ENCODE data around the gene SRSF4. TPM values are rescaled to one million over a fixed set of nuclear protein-coding genes. Genes with fewer than 3 reads are reported as not detected.

SRSF4 gene
- total and polyA plus RNA-seq, 4 donors = 56.7 to 69.3 (median 67.7) TPM

- WGBS, 2 donors = 81 to 88% methylated on average over 9 of the region's 9 CpGs
- TF ChIP-seq, protein P1, sequence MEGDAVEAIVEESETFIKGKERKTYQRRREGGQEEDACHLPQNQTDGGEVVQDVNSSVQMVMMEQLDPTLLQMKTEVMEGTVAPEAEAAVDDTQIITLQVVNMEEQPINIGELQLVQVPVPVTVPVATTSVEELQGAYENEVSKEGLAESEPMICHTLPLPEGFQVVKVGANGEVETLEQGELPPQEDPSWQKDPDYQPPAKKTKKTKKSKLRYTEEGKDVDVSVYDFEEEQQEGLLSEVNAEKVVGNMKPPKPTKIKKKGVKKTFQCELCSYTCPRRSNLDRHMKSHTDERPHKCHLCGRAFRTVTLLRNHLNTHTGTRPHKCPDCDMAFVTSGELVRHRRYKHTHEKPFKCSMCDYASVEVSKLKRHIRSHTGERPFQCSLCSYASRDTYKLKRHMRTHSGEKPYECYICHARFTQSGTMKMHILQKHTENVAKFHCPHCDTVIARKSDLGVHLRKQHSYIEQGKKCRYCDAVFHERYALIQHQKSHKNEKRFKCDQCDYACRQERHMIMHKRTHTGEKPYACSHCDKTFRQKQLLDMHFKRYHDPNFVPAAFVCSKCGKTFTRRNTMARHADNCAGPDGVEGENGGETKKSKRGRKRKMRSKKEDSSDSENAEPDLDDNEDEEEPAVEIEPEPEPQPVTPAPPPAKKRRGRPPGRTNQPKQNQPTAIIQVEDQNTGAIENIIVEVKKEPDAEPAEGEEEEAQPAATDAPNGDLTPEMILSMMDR (IDR thresholded peaks at IDR 0.05; ENCODE audit: control extremely low read depth, extremely low read depth) = no peak
- DNase-seq = no peak
- Histone ChIP-seq H3K4me3 (no peak overlapping the region), H3K27me3 (ENCODE audit: control insufficient read depth in 3 of 3, insufficient read depth in 3 of 3, low read length in 2 of 3) (no peaks in the 10 kb centered on the region), H3K9ac (ENCODE audit: insufficient read depth in 1 of 2, low read length in 2 of 2) (no peak overlapping the region), H3K4me1 (ENCODE audit: control insufficient read depth in 5 of 5, insufficient read depth in 5 of 5, low read length in 5 of 5) (peaks cover 0 to 8% (median 3%) of the 10 kb centered on the region in 5 donors), H3K27ac (ENCODE audit: low read depth in 1 of 2, low read length in 1 of 2) (no peak overlapping the region), H3K36me3 (ENCODE audit: control insufficient read depth in 4 of 4, insufficient read depth in 4 of 4, low read length in 4 of 4) (peaks cover 15 to 40% (median 29%) of the 10 kb centered on the region in 4 donors), H3K9me3 (ENCODE audit: control insufficient read depth in 4 of 4, insufficient read depth in 3 of 4, low read length in 3 of 4) (no peaks in the 10 kb centered on the region)
- no peak for ATAC-seq (ENCODE audit: insufficient read depth, low FRiP score)
Measured at GRCh38 chr1:29162476-29163138, 19.1 kb downstream of the SRSF4 start.

- Histone ChIP-seq H3K27ac (ENCODE audit: low read depth in 1 of 2, low read length in 1 of 2) (no peak overlapping the region), H3K36me3 (ENCODE audit: control insufficient read depth in 4 of 4, insufficient read depth in 4 of 4, low read length in 4 of 4) (peaks cover 15 to 42% (median 31%) of the 10 kb centered on the region in 4 donors), H3K4me1 (ENCODE audit: control insufficient read depth in 5 of 5, insufficient read depth in 5 of 5, low read length in 5 of 5) (peaks cover 4 to 12% (median 7%) of the 10 kb centered on the region in 5 donors), H3K9ac (ENCODE audit: insufficient read depth in 1 of 2, low read length in 2 of 2) (no peak overlapping the region), H3K27me3 (ENCODE audit: control insufficient read depth in 3 of 3, insufficient read depth in 3 of 3, low read length in 2 of 3) (no peaks in the 10 kb centered on the region), H3K9me3 (ENCODE audit: control insufficient read depth in 4 of 4, insufficient read depth in 3 of 4, low read length in 3 of 4) (no peaks in the 10 kb centered on the region), H3K4me3 (no peak overlapping the region)
- DNase-seq = no peak
- TF ChIP-seq, protein P1 (IDR thresholded peaks at IDR 0.05; ENCODE audit: control extremely low read depth, extremely low read depth) = no peak
- WGBS, 2 donors = 46 to 48% methylated on average over 4 of the region's 4 CpGs
- ATAC-seq (ENCODE audit: insufficient read depth, low FRiP score) = no peak
Measured at GRCh38 chr1:29162025-29162424, 19.7 kb downstream of the SRSF4 start.

GRCh38 chr1:29159773-29160172 lies 21.9 kb downstream of the SRSF4 start:
- H3K27me3 ChIP-seq (ENCODE audit: control insufficient read depth in 3 of 3, insufficient read depth in 3 of 3, low read length in 2 of 3) = no peaks in the 10 kb centered on the region
- 45 to 58% methylated on average over 3 of the region's 3 CpGs for WGBS, 2 donors
- ATAC-seq (ENCODE audit: insufficient read depth, low FRiP score) = no peak
- no peak for DNase-seq
- peaks cover 5 to 13% (median 9%) of the 10 kb centered on the region in 5 donors for H3K4me1 ChIP-seq (ENCODE audit: control insufficient read depth in 5 of 5, insufficient read depth in 5 of 5, low read length in 5 of 5)
- no peaks in the 10 kb centered on the region for H3K9me3 ChIP-seq (ENCODE audit: control insufficient read depth in 4 of 4, insufficient read depth in 3 of 4, low read length in 3 of 4)
- H3K9ac ChIP-seq (ENCODE audit: insufficient read depth in 1 of 2, low read length in 2 of 2) = no peak overlapping the region
- TF ChIP-seq, protein P1 (IDR thresholded peaks at IDR 0.05; ENCODE audit: control extremely low read depth, extremely low read depth) = no peak
- H3K36me3 ChIP-seq (ENCODE audit: control insufficient read depth in 4 of 4, insufficient read depth in 4 of 4, low read length in 4 of 4) = peaks cover 9 to 38% (median 26%) of the 10 kb centered on the region in 4 donors
- no peak overlapping the region for H3K27ac ChIP-seq (ENCODE audit: low read depth in 1 of 2, low read length in 1 of 2)
- H3K4me3 ChIP-seq = no peak overlapping the region

GRCh38 chr1:29157269-29157601 lies 24.5 kb downstream of the SRSF4 start:
- Histone ChIP-seq H3K36me3 (ENCODE audit: control insufficient read depth in 4 of 4, insufficient read depth in 4 of 4, low read length in 4 of 4) (peaks cover 19 to 51% (median 35%) of the 10 kb centered on the region in 4 donors), H3K4me3 (no peak overlapping the region), H3K9ac (ENCODE audit: insufficient read depth in 1 of 2, low read length in 2 of 2) (no peak overlapping the region), H3K9me3 (ENCODE audit: control insufficient read depth in 4 of 4, insufficient read depth in 3 of 4, low read length in 3 of 4) (no peaks in the 10 kb centered on the region), H3K27me3 (ENCODE audit: control insufficient read depth in 3 of 3, insufficient read depth in 3 of 3, low read length in 2 of 3) (no peaks in the 10 kb centered on the region), H3K4me1 (ENCODE audit: control insufficient read depth in 5 of 5, insufficient read depth in 5 of 5, low read length in 5 of 5) (peaks cover 5 to 13% (median 8%) of the 10 kb centered on the region in 5 donors), H3K27ac (ENCODE audit: low read depth in 1 of 2, low read length in 1 of 2) (no peak overlapping the region)
- TF ChIP-seq, protein P1 (IDR thresholded peaks at IDR 0.05; ENCODE audit: control extremely low read depth, extremely low read depth) = no peak
- DNase-seq (no peak), ATAC-seq (ENCODE audit: insufficient read depth, low FRiP score) (no peak)
- 93 to 98% methylated on average over 3 of the region's 3 CpGs for WGBS, 2 donors
